Panc1 (cell line): ENCODE measurements around the gene WNT7A. TPM values are rescaled to one million over a fixed set of nuclear protein-coding genes. Genes with fewer than 3 reads are reported as not detected.

ENCODE experiments used
- ATAC-seq: fragments of 200-7000 bp; cut with Tn5 transposase; 2 replicates; pipeline ENCODE4 v1.9.1; 2020; ENCODE audit warnings: mild to moderate bottlenecking, moderate library complexity
- BruUV-seq: library from RNA; stranded (reverse); fragments of 400-500 nt; replicated peaks from 2 replicates; lab custom pipeline; 2021; lab: Mats Ljungman, UMichigan
- CTCF ChIA-PET: fragments of 300-600 bp; sonication (Branson Sonifier 250); formaldehyde crosslinking; loops from one replicate; lab custom pipeline; 2022; ENCODE audit warnings: antibody characterized with exemption; lab: Charles Lee
- POLR2A ChIA-PET: fragments of 300-600 bp; sonication (Branson Sonifier 250); formaldehyde crosslinking; loops from one replicate; lab custom pipeline; 2022; ENCODE audit warnings: antibody characterized with exemption; lab: Charles Lee
- DNase-seq: peaks from one replicate; pipeline ENCODE4 v3.0.0-alpha.2; 2010; ENCODE audit warnings: low read depth, low spot score
- H3K27ac ChIP-seq: 2 replicates; pipeline ENCODE4 v1.5.1; 2011; ENCODE audit warnings: mild to moderate bottlenecking, low read length, inconsistent platforms
- H3K27me3 ChIP-seq: fragments of 200-500 bp; sonication (Bioruptor generic); 2 replicates; pipeline ENCODE4 v1.6.0; 2014; ENCODE audit warnings: low read length, inconsistent platforms; ENCODE audit not compliant: control insufficient read depth, insufficient read depth
- H3K36me3 ChIP-seq: fragments of 200-500 bp; sonication (Bioruptor generic); 2 replicates; pipeline ENCODE4 v1.5.1; 2014; ENCODE audit warnings: inconsistent platforms, mild to moderate bottlenecking, low read length, moderate library complexity; ENCODE audit not compliant: control insufficient read depth, insufficient read depth
- H3K4me1 ChIP-seq: 2 replicates; pipeline ENCODE4 v1.5.1; 2011; ENCODE audit warnings: inconsistent platforms, mild to moderate bottlenecking, low read length, moderate library complexity; ENCODE audit not compliant: control insufficient read depth, insufficient read depth
- H3K4me3 ChIP-seq, 2 experiments: 2 replicates each; pipeline ENCODE4 v1.5.1; 2011 to 2012; ENCODE audit warnings: low read depth in 2 of 2, low read length in 2 of 2, mild to moderate bottlenecking in 2 of 2, inconsistent platforms in 1 of 2, moderate library complexity in 1 of 2
- H3K9me3 ChIP-seq: fragments of 200-500 bp; sonication (Bioruptor generic); 2 replicates; pipeline ENCODE4 v1.5.1; 2014; ENCODE audit warnings: low read depth, mild to moderate bottlenecking, inconsistent platforms, low read length, moderate library complexity; ENCODE audit not compliant: control insufficient read depth, insufficient read depth
- POLR2AphosphoS5 ChIP-seq: IDR thresholded peaks from 2 replicates; pipeline ENCODE4 v1.6.1; 2012; ENCODE audit warnings: mild to moderate bottlenecking, low read depth, low read length, moderate library complexity
- SIN3A ChIP-seq: IDR thresholded peaks from 2 replicates; pipeline ENCODE4 v1.6.1; 2012; ENCODE audit warnings: low read depth, mild to moderate bottlenecking, low read length, moderate library complexity, borderline replicate concordance; ENCODE audit not compliant: insufficient read depth
- TCF7L2 ChIP-seq: IDR thresholded peaks from 2 replicates; pipeline ENCODE4 v1.6.1; 2011; ENCODE audit warnings: mild to moderate bottlenecking, low read depth, low read length, inconsistent platforms
- in situ Hi-C: cut with HindIII; loops from 2 replicates; pipeline ENCODE4 v1.10.0; 2016; ENCODE audit warnings: low sequenced_read_pairs, low pct_unique_long_range_greater_than_20kb
- intact Hi-C: fragments of 100-400 bp; cut with micrococcal nuclease; formaldehyde crosslinking; loops from one replicate; pipeline ENCODE4 v1.10.0; 2022; ENCODE audit not compliant: unreplicated experiment
- total RNA-seq: library from RNA; stranded (reverse); gene quantifications from one replicate; pipeline ENCODE4 v1.2.1, GENCODE V29; 2021; ENCODE audit not compliant: unreplicated experiment
- TF ChIP-seq, protein P1 (sequence below): fragments of 450-650 bp; IDR thresholded peaks from 2 replicates; pipeline ENCODE4 v1.5.1; 2017; ENCODE audit warnings: mild to moderate bottlenecking
- TF ChIP-seq, protein P2 (sequence below), 2 experiments: IDR thresholded peaks; 2 replicates each; pipeline ENCODE4 v1.6.1; 2011 to 2012; ENCODE audit warnings: low read depth in 2 of 2, control low read depth in 1 of 2, low read length in 1 of 2, mild to moderate bottlenecking in 1 of 2, moderate library complexity in 1 of 2; ENCODE audit not compliant: insufficient read depth in 1 of 2

WNT7A gene
- total RNA-seq, 1 experiment from 2014 or later, result not detected

DNA sequence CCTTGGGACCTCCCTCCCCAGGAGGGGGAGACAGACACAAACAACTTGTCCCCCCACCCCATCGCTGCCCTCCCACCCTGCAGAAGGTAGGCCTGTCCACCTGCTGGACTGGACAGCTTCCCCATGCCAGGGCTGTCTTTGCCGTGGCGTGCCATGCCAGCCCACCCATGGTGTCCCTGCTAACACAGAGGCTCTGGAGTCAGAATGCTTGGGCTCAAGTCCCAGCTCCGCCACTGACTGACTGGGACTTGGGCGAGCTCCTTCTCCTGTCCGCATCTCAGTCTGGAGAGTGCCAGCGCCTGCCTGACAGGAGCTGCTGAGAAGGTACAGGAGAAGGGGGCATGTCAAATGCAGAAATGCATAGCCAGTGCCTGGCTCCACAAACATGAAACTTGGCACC lies 23.9 kb downstream of the WNT7A start:
- Histone ChIP-seq H3K27ac (no peak overlapping the region), H3K9me3 (no peaks in the 10 kb centered on the region), H3K4me3 (no peak overlapping the region), H3K4me1 (no peaks in the 10 kb centered on the region), H3K36me3 (no peaks in the 10 kb centered on the region), H3K27me3 (no peaks in the 10 kb centered on the region; the same call in 1 of the 2 replicates)
- POLR2A ChIA-PET, result no interaction called here
- CTCF ChIA-PET, result no interaction called here
- no TSS peak for BruUV-seq
- ATAC-seq, result no peak
- intact Hi-C loops, result no loop called here
- no peak for DNase-seq
- in situ Hi-C loops, result no loop called here
- TF ChIP-seq TCF7L2, result no peak
- TF ChIP-seq SIN3A, result no peak
- no peak for TF ChIP-seq POLR2AphosphoS5
- TF ChIP-seq, protein P1, sequence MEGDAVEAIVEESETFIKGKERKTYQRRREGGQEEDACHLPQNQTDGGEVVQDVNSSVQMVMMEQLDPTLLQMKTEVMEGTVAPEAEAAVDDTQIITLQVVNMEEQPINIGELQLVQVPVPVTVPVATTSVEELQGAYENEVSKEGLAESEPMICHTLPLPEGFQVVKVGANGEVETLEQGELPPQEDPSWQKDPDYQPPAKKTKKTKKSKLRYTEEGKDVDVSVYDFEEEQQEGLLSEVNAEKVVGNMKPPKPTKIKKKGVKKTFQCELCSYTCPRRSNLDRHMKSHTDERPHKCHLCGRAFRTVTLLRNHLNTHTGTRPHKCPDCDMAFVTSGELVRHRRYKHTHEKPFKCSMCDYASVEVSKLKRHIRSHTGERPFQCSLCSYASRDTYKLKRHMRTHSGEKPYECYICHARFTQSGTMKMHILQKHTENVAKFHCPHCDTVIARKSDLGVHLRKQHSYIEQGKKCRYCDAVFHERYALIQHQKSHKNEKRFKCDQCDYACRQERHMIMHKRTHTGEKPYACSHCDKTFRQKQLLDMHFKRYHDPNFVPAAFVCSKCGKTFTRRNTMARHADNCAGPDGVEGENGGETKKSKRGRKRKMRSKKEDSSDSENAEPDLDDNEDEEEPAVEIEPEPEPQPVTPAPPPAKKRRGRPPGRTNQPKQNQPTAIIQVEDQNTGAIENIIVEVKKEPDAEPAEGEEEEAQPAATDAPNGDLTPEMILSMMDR, result no peak
- TF ChIP-seq, protein P2, sequence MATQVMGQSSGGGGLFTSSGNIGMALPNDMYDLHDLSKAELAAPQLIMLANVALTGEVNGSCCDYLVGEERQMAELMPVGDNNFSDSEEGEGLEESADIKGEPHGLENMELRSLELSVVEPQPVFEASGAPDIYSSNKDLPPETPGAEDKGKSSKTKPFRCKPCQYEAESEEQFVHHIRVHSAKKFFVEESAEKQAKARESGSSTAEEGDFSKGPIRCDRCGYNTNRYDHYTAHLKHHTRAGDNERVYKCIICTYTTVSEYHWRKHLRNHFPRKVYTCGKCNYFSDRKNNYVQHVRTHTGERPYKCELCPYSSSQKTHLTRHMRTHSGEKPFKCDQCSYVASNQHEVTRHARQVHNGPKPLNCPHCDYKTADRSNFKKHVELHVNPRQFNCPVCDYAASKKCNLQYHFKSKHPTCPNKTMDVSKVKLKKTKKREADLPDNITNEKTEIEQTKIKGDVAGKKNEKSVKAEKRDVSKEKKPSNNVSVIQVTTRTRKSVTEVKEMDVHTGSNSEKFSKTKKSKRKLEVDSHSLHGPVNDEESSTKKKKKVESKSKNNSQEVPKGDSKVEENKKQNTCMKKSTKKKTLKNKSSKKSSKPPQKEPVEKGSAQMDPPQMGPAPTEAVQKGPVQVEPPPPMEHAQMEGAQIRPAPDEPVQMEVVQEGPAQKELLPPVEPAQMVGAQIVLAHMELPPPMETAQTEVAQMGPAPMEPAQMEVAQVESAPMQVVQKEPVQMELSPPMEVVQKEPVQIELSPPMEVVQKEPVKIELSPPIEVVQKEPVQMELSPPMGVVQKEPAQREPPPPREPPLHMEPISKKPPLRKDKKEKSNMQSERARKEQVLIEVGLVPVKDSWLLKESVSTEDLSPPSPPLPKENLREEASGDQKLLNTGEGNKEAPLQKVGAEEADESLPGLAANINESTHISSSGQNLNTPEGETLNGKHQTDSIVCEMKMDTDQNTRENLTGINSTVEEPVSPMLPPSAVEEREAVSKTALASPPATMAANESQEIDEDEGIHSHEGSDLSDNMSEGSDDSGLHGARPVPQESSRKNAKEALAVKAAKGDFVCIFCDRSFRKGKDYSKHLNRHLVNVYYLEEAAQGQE (IDR thresholded peaks at IDR 0.05; ENCODE audit: insufficient read depth in 1 of 2, low read depth in 2 of 2, low read length in 1 of 2), result no peak

DNA sequence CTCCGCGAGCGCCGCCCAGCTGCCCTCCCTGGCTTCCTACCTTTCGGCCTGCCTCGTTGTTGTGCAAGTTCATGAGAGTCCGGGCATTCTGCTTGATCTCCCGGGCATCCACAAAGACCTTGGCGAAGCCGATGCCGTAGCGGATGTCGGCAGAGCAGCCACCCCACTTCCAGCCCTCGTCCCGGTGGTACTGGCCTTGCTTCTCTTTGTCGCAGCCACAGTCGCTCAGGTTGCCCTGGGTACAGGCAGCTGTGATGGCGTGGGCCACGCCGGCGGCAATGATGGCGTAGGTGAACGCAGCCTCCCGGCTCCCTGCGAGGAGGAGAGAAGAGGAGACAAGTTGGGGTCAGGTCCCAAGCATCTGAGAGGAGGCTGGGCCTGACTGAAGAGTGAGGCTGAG lies 25.4 kb downstream of the WNT7A start:
- in situ Hi-C loops (no loop called here), intact Hi-C loops (no loop called here)
- no peaks in the 10 kb centered on the region for H3K4me1 ChIP-seq
- TF ChIP-seq, protein P2 (IDR thresholded peaks at IDR 0.05; ENCODE audit: insufficient read depth in 1 of 2, low read depth in 2 of 2, low read length in 1 of 2), result no peak
- TF ChIP-seq POLR2AphosphoS5, result no peak
- TF ChIP-seq SIN3A, result no peak
- TF ChIP-seq TCF7L2, result no peak
- TF ChIP-seq, protein P1, result no peak
- no TSS peak for BruUV-seq
- H3K27ac ChIP-seq, result no peak overlapping the region
- ChIA-PET POLR2A (no interaction called here), CTCF (interaction anchor here (0.6 kb wide), 1 partner anchor 351 kb away, joined by 5 read pairs; no protein-coding TSS in a partner anchor)
- no peaks in the 10 kb centered on the region for H3K36me3 ChIP-seq
- no peak for DNase-seq
- no peak overlapping the region for H3K4me3 ChIP-seq
- ATAC-seq, result no peak
- H3K27me3 ChIP-seq, result no peaks in the 10 kb centered on the region; the same call in 1 of the 2 replicates
- H3K9me3 ChIP-seq, result no peaks in the 10 kb centered on the region
